GM23338 (cell line): ENCODE data around the gene NOTCH3. TPM values are rescaled to one million over a fixed set of nuclear protein-coding genes. Genes with fewer than 3 reads are reported as not detected.
A peak's percentile ranks its signal among the peaks of the same experiment; 100 is the strongest.

Experiments
- ATAC-seq: fragments of 200-7000 bp; cut with Tn5 transposase; 3 replicates; pipeline ENCODE4 v1.9.1; 2020
- DNase-seq: peaks from one replicate; pipeline ENCODE4 v3.0.0-alpha.2; 2015; ENCODE audit warnings: low spot score
- H2AFZ ChIP-seq: fragments of 200-600 bp; sonication (generic); 2 replicates; pipeline ENCODE4 v1.8.0; 2016; ENCODE audit warnings: antibody characterized with exemption, mild to moderate bottlenecking, moderate library complexity
- H3F3A ChIP-seq: fragments of 200-600 bp; sonication (generic); replicated peaks from 2 replicates; pipeline ENCODE4 v1.8.0; 2017; ENCODE audit warnings: antibody characterized with exemption, mixed run types, low read depth
- H3K27ac ChIP-seq: fragments of 200-600 bp; sonication (generic); 2 replicates; pipeline ENCODE4 v1.6.1; 2016; ENCODE audit warnings: low read depth
- H3K27me3 ChIP-seq: fragments of 200-600 bp; sonication (generic); 2 replicates; pipeline ENCODE4 v1.8.0; 2016; ENCODE audit warnings: mild to moderate bottlenecking, mixed run types, moderate library complexity; ENCODE audit not compliant: insufficient read depth
- H3K36me3 ChIP-seq: fragments of 200-600 bp; sonication (generic); 2 replicates; pipeline ENCODE4 v1.8.0; 2016; ENCODE audit warnings: mild to moderate bottlenecking; ENCODE audit not compliant: insufficient read depth
- H3K4me1 ChIP-seq: fragments of 200-600 bp; sonication (generic); 2 replicates; pipeline ENCODE4 v1.8.0; 2016; ENCODE audit warnings: mild to moderate bottlenecking, moderate library complexity; ENCODE audit not compliant: insufficient read depth
- H3K4me2 ChIP-seq: fragments of 200-600 bp; sonication (generic); 2 replicates; pipeline ENCODE4 v1.7.1; 2017; ENCODE audit warnings: mixed run types
- H3K4me3 ChIP-seq: fragments of 200-600 bp; sonication (generic); 2 replicates; pipeline ENCODE4 v1.6.1; 2016; ENCODE audit warnings: mixed run types
- H3K79me2 ChIP-seq: fragments of 200-600 bp; sonication (generic); replicated peaks from 2 replicates; pipeline ENCODE4 v1.8.0; 2017; ENCODE audit warnings: mild to moderate bottlenecking; ENCODE audit not compliant: insufficient read depth
- H3K9me2 ChIP-seq: fragments of 200-600 bp; sonication (generic); 2 replicates; pipeline ENCODE4 v1.8.0; 2017; ENCODE audit not compliant: insufficient read depth
- H4K20me1 ChIP-seq: fragments of 200-600 bp; sonication (generic); replicated peaks from 2 replicates; pipeline ENCODE4 v1.8.0; 2017; ENCODE audit warnings: mild to moderate bottlenecking; ENCODE audit not compliant: insufficient read depth
- H3K27ac Mint-ChIP-seq: 2 replicates; pipeline ENCODE4 v1.8.0; 2020; ENCODE audit warnings: inconsistent platforms, mild to moderate bottlenecking, moderate library complexity, mixed read lengths
- H3K27me3 Mint-ChIP-seq: 3 replicates; pipeline ENCODE4 v1.8.0; 2022; ENCODE audit warnings: low read depth, mild to moderate bottlenecking, moderate library complexity, mixed read lengths, inconsistent platforms; ENCODE audit not compliant: insufficient read depth, poor library complexity
- H3K36me3 Mint-ChIP-seq: 3 replicates; pipeline ENCODE4 v1.8.0; 2021; ENCODE audit warnings: low read depth, mild to moderate bottlenecking, inconsistent platforms, moderate library complexity, mixed read lengths
- H3K4me1 Mint-ChIP-seq: 3 replicates; pipeline ENCODE4 v1.8.0; 2020; ENCODE audit warnings: mild to moderate bottlenecking, inconsistent platforms, mixed read lengths
- H3K4me3 Mint-ChIP-seq: 3 replicates; pipeline ENCODE4 v1.8.0; 2021; ENCODE audit warnings: moderate library complexity, mild to moderate bottlenecking, inconsistent platforms, mixed read lengths
- H3K9me3 Mint-ChIP-seq: 3 replicates; pipeline ENCODE4 v1.8.0; 2020; ENCODE audit warnings: moderate library complexity, mild to moderate bottlenecking, inconsistent platforms, mixed read lengths
- CTCF ChIP-seq, 2 experiments: fragments of 200-600 bp in 1 of 2; sonication (generic) in 1 of 2; conservative IDR thresholded peaks; 2 replicates each; pipeline versions ENCODE4 v1.5.1 to v1.6.1; 2016 to 2017; ENCODE audit warnings: antibody characterized with exemption in 2 of 2, low read depth in 2 of 2, mild to moderate bottlenecking in 2 of 2, moderate library complexity in 1 of 2
- EZH2phosphoT487 ChIP-seq: fragments of 200-600 bp; sonication (generic); IDR thresholded peaks from one replicate; pipeline ENCODE4 v1.8.1; 2018; ENCODE audit warnings: antibody characterized with exemption; ENCODE audit not compliant: unreplicated experiment
- ZNF331 ChIP-seq: fragments of 250-450 bp; sonication (Bioruptor Pico); IDR thresholded peaks from 2 replicates; pipeline ENCODE4 v1.5.0; 2020; ENCODE audit warnings: low read depth, mild to moderate bottlenecking, moderate library complexity
- ZNF462 ChIP-seq: fragments of 250-450 bp; sonication (Bioruptor Pico); IDR thresholded peaks from 2 replicates; pipeline ENCODE4 v1.5.0; 2020; ENCODE audit warnings: mild to moderate bottlenecking, moderate library complexity
- polyA plus RNA-seq: library from polyadenylated mRNA; unstranded; fragments of >200 nt; fragmentation: Nextera tagmentation; extraction: Ambion mirVana; gene quantifications from 2 replicates; pipeline ENCODE4 v1.2.1, GENCODE V29; 2016
- total RNA-seq: library from RNA; depleted of rRNA; stranded (reverse); fragments of >200 nt; shearing (Covaris generic); gene quantifications from 2 replicates; pipeline ENCODE4 v1.2.3, GENCODE V29; 2014

Gene NOTCH3
- total and polyA plus RNA-seq, 2 experiments from 2014 or later = 24.3 to 172 TPM

- no peak for TF ChIP-seq ZNF462
- TF ChIP-seq ZNF331 = no peak
Observed at GRCh38 chr19:15122331-15123030, 78.3 kb downstream of the NOTCH3 start (continued).

DNA sequence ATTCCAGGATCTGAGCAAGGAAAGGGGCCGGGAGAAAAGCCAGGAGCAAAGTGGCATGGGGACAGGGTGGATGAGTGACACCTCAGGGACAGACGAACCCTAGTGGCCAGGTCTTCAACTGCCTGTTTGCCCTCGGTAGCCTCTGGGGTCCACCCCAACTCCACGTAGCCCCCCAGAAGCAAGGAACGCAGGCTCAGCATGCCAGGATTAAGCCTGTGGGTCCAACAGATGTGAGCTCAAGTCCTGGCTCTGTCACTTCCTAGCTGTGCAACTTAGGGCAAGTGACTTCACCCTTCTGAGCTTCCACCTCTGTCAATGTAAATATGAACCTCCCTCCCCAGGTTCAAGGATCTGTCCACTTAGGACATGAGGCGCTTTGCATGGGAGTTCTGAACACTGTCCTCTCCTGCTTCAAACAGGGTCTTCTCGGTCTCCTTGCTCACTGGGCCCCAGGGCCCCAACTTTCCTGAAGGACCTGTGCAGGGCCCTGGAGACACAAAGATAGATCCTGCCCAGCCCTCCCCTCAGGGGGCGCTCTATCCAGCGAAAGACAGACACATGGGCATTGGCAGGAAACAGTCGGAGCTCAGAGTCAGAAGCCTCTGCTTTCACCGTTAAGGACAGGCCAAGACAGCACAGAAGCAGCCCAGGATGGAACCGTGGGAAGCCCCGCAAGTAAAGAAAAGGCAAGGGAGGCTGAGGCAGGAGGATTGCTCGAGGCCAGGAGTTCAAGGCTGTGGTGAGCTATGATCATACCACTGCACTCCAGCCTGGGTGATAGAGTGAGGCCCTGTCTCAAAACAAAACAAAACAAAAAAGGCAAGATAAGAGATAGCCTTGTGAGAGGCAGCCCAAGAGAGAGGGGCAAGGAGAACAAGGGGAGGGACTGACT, 80.4 kb downstream of the NOTCH3 start:
- Histone ChIP-seq H3F3A (peaks cover 4% of the 10 kb centered on the region; the same call in 1 of the 2 replicates), H3K4me2 (no peak overlapping the region), H3K79me2 (peaks cover 10% of the 10 kb centered on the region), H3K27me3 (no peaks in the 10 kb centered on the region), H2AFZ (no peak overlapping the region), H3K27ac (no peak overlapping the region), H3K4me3 (no peak overlapping the region), H3K9me2 (no peaks in the 10 kb centered on the region), H3K36me3 (peaks cover 12% of the 10 kb centered on the region), H3K4me1 (0 out of 2 replicates have a peak, but pooled peaks cover 3% of the 10 kb centered on the region), H4K20me1 (no peaks in the 10 kb centered on the region)
- H3K4me3 Mint-ChIP-seq = no peak overlapping the region
- no peak overlapping the region for H3K27ac Mint-ChIP-seq
- peaks cover 23% of the 10 kb centered on the region for H3K27me3 Mint-ChIP-seq
- H3K36me3 Mint-ChIP-seq = peaks cover 62% of the 10 kb centered on the region
- TF ChIP-seq CTCF (conservative IDR thresholded peaks at IDR 0.05; ENCODE audit: low read depth in 2 of 2) (peak; percentile 48 to 65), EZH2phosphoT487 (no peak)
- DNase-seq (peak; percentile 52), ATAC-seq (no peak; the same call in 1 of the 3 replicates)
- H3K9me3 Mint-ChIP-seq = no peaks in the 10 kb centered on the region; the same call in 2 of the 3 replicates
- H3K4me1 Mint-ChIP-seq = peaks cover 6% of the 10 kb centered on the region; the same call in 1 of the 3 replicates
